Uterus (tissue), 4 donors: ENCODE data around the gene C22orf39. TPM values are rescaled to one million over a fixed set of nuclear protein-coding genes. Genes with fewer than 3 reads are reported as not detected.

Experiments used
- DNase-seq, 2 donors: peaks; one replicate each; pipeline ENCODE4 v3.0.0-alpha.2; 2019 to 2020
- H3K27ac ChIP-seq, 2 donors: fragments of 200-600 bp; sonication (generic); 1 replicate in 1 of 2; 2 replicates in 1 of 2; pipeline ENCODE4 v1.5.1; 2016 to 2018
- H3K27me3 ChIP-seq, 2 donors: fragments of 200-600 bp; sonication (generic); one replicate each; pipeline ENCODE4 v1.5.1; 2018 to 2019; ENCODE audit warnings: control low read depth in 1 of 2
- H3K36me3 ChIP-seq, 2 donors: fragments of 200-600 bp; sonication (generic); one replicate each; pipeline ENCODE4 v1.5.1; 2019; ENCODE audit warnings: control low read depth in 1 of 2
- H3K4me1 ChIP-seq, 2 donors: fragments of 200-600 bp; sonication (generic); one replicate each; pipeline ENCODE4 v1.5.1; 2018 to 2019; ENCODE audit warnings: control low read depth in 1 of 2
- H3K4me3 ChIP-seq, 2 donors: fragments of 200-600 bp; sonication (generic); 1 replicate in 1 of 2; 2 replicates in 1 of 2; pipeline ENCODE4 v1.5.1; 2018 to 2019; ENCODE audit warnings: mild to moderate bottlenecking in 1 of 2
- H3K9me3 ChIP-seq, 2 donors: fragments of 200-600 bp; sonication (generic); one replicate each; pipeline ENCODE4 v1.5.1; 2019; ENCODE audit warnings: control low read depth in 1 of 2
- CTCF ChIP-seq, 4 experiments: fragments of 200-600 bp in 2 of 4; fragments of 450-650 bp in 2 of 4; sonication (generic) in 2 of 4; IDR thresholded peaks; one replicate each; pipeline ENCODE4 v1.5.1; 2016 to 2019; ENCODE audit warnings: antibody characterized with exemption in 4 of 4, mild to moderate bottlenecking in 2 of 4, moderate library complexity in 1 of 4
- POLR2A ChIP-seq, 2 donors: fragments of 450-650 bp; IDR thresholded peaks; one replicate each; pipeline ENCODE4 v1.6.1; 2016; ENCODE audit warnings: antibody characterized with exemption in 2 of 2, mild to moderate bottlenecking in 1 of 2, moderate library complexity in 1 of 2
- intact Hi-C: fragments of 100-400 bp; cut with DNase I; formaldehyde crosslinking; loops from one replicate; pipeline ENCODE4 v1.15.1; 2023; ENCODE audit warnings: low total_unique reads
- total RNA-seq, 4 donors: library from RNA; depleted of rRNA in 3 of 4; stranded (reverse); fragments of >200 nt in 3 of 4; gene quantifications; one replicate each; pipeline versions ENCODE4 v1.1.0 to v1.2.4, GENCODE V29; 2014 to 2023
- donor health status: DM: yes; HTN: yes; CAD: no.

C22orf39 gene, protein sequence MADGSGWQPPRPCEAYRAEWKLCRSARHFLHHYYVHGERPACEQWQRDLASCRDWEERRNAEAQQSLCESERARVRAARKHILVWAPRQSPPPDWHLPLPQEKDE
- total RNA-seq = 100 to 1,000 TPM in 1 of 4 donors, 10 to 100 TPM in 3; 38.4 to 112 (median 47.8) TPM

DNA sequence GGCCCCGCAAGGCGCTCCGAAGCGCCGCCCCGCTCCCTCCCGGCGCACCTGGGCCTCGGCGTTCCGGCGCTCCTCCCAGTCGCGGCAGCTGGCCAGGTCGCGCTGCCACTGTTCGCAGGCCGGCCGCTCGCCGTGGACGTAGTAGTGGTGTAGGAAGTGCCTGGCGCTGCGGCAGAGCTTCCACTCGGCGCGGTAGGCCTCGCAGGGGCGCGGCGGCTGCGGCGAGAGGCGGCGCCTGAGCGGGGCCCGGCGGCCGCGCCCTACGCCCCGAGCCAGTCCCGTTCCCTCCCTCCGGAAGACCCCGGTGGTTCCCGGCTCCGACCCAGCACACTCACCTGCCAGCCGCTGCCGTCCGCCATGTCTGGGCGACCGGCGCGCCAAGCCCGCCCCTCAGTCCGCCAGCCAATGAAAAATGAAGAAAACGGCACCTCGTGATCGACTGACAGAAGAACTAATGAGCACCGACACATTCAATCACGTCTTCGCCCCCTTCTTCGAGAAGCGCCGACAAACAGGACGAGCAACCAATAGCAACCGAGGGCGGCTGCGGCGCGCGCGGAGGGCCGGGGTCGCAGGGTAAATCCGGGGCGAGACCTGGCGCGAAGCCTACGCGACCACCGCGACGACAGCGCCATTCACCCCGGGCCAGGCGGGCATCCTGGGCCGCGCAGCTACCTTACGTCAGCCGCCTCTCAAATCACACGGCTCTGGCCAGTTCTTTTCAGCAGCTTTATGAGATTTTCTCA lies at the start of gene C22orf39:
C22orf39 (minus strand) TSS at position 382 of the 746 bp plus-strand sequence; CDS start at position 359, 23 bp downstream.
- H3K27ac ChIP-seq = peak within 1 kb of the TSS; percentile 91 to 94
- peak; percentile 45 to 89 for TF ChIP-seq POLR2A (IDR thresholded peaks at IDR 0.05)
- TF ChIP-seq CTCF (IDR thresholded peaks at IDR 0.05) = no peak
- no peaks in the 10 kb centered on the region for H3K9me3 ChIP-seq
- intact Hi-C loops = no loop called here
- no peaks in the 10 kb centered on the region for H3K36me3 ChIP-seq
- H3K4me1 ChIP-seq = no peaks in the 10 kb centered on the region
- H3K4me3 ChIP-seq = peak within 1 kb of the TSS; percentile 63 to 96
- peak; percentile 89 to 90 for DNase-seq
- no peaks in the 10 kb centered on the region for H3K27me3 ChIP-seq

DNA sequence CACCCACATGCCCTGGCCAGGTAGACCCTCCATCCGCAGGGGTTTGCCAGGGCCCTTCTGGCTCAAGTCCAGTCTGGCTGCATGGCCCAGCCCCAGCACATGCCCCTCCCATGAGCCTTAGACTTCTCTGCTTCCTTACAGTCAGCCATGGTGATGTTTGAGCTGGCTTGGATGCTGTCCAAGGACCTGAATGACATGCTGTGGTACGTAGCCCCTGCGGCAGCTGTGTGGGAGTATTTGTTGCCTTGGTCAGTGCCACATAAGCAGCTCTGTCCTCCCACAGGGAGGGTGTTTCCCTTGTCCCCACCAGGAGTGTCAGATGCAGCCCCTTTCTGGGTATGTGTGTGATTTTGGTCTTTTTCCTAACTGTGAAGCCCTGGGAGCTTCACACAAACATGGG lies 49.7 kb upstream of the C22orf39 start:
- H3K36me3 ChIP-seq = no peaks in the 10 kb centered on the region
- no peak overlapping the region for H3K27ac ChIP-seq
- no peak overlapping the region for H3K4me3 ChIP-seq
- H3K4me1 ChIP-seq = no peaks in the 10 kb centered on the region
- TF ChIP-seq CTCF (IDR thresholded peaks at IDR 0.05) = no peak
- TF ChIP-seq POLR2A (IDR thresholded peaks at IDR 0.05) = no peak
- intact Hi-C loops = no loop called here
- no peaks in the 10 kb centered on the region for H3K9me3 ChIP-seq
- H3K27me3 ChIP-seq = no peaks in the 10 kb centered on the region
- no peak for DNase-seq

- Histone ChIP-seq H3K4me3 (no peak overlapping the region), H3K36me3 (no peaks in the 10 kb centered on the region), H3K27me3 (no peaks in the 10 kb centered on the region), H3K9me3 (no peaks in the 10 kb centered on the region), H3K4me1 (no peaks in the 10 kb centered on the region), H3K27ac (no peak overlapping the region)
- no peak for TF ChIP-seq CTCF (IDR thresholded peaks at IDR 0.05)
- TF ChIP-seq POLR2A (IDR thresholded peaks at IDR 0.05) = no peak
- intact Hi-C loops = no loop called here
- DNase-seq = no peak
Observed at GRCh38 chr22:19496324-19496630, 48.8 kb upstream of the C22orf39 start.

GRCh38 chr22:19495562-19496323 lies 48.2 kb upstream of the C22orf39 start:
- DNase-seq = no peak
- H3K9me3 ChIP-seq = no peaks in the 10 kb centered on the region
- no peaks in the 10 kb centered on the region for H3K4me1 ChIP-seq
- H3K27me3 ChIP-seq = no peaks in the 10 kb centered on the region
- H3K36me3 ChIP-seq = no peaks in the 10 kb centered on the region
- no peak for TF ChIP-seq POLR2A (IDR thresholded peaks at IDR 0.05)
- peak in 2 of 4 experiments; percentile 16 to 56 for TF ChIP-seq CTCF (IDR thresholded peaks at IDR 0.05)
- H3K27ac ChIP-seq = no peak overlapping the region
- intact Hi-C loops = no loop called here
- no peak overlapping the region for H3K4me3 ChIP-seq

GRCh38 chr22:19494676-19495173 lies 47.2 kb upstream of the C22orf39 start:
- Histone ChIP-seq H3K27me3 (no peaks in the 10 kb centered on the region), H3K36me3 (no peaks in the 10 kb centered on the region), H3K27ac (no peak overlapping the region), H3K4me1 (no peaks in the 10 kb centered on the region), H3K4me3 (no peak overlapping the region), H3K9me3 (no peaks in the 10 kb centered on the region)
- intact Hi-C loops = no loop called here
- TF ChIP-seq POLR2A (IDR thresholded peaks at IDR 0.05) = no peak
- no peak for TF ChIP-seq CTCF (IDR thresholded peaks at IDR 0.05)
- no peak for DNase-seq
